GM08714 (cell line): Measurements from ENCODE around the gene SPATA18.

Experiments used
- H3K4me3 ChIP-seq: fragments of 200-500 bp; sonication (Bioruptor generic); 2 replicates; pipeline ENCODE4 v1.5.1; 2014; ENCODE audit warnings: mild to moderate bottlenecking, low read length, inconsistent platforms
- ZNF274 ChIP-seq: IDR thresholded peaks from 2 replicates; pipeline ENCODE4 v1.6.1; 2012; ENCODE audit warnings: mild to moderate bottlenecking, low read depth, low read length

SPATA18 gene, protein sequence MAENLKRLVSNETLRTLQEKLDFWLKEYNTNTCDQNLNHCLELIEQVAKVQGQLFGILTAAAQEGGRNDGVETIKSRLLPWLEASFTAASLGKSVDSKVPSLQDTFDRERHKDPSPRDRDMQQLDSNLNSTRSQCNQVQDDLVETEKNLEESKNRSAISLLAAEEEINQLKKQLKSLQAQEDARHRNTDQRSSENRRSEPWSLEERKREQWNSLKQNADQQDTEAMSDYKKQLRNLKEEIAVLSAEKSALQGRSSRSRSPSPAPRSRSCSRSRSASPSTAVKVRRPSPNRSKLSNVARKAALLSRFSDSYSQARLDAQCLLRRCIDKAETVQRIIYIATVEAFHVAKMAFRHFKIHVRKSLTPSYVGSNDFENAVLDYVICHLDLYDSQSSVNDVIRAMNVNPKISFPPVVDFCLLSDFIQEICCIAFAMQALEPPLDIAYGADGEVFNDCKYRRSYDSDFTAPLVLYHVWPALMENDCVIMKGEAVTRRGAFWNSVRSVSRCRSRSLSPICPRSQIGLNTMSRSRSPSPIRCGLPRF

DNA sequence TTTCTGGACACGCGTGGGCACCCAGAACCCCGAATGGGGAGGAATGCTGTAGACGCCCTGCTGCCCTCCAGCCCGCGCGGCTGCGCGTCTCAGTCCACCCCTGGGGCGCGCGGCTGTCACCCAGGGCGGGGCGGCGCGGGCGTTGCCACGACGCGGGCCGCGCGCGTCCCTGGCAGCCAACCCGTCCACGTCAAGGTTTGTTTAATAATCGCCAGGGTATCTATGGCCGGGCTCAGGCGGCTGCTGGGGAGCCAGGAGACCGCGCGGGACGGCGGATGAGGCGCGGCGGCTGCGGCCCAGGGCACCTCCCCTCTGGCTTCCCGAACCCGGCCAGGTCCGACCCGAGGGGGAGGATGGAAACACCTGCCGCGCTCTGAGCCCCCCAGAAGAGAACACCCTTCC lies at the start of gene SPATA18:
Gene SPATA18 (plus strand): TSS at position 92 of the 402 bp plus-strand sequence. CDS start 401 bp downstream, outside the sequence.
- peak within 1 kb of the TSS; percentile 66 for H3K4me3 ChIP-seq
- TF ChIP-seq ZNF274 = no peak

DNA sequence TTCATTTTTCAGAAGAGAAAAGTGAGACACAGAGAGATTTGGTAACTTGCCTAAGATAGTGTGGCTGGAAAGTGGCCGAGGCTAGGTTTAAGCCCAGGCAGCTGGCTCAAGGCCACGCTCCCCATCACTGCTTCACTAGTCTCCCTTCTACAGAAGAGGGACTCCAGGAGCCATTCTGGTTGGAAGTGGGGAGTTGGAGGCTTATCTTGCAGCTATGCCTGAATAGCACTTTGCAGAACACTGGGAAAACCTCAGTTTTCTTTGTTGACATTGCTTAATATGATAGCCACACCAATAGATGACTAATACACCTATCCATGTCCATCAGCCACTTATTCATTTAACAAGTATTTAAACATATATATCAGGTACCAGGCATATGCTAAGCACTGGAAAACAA lies 49.5 kb upstream of the SPATA18 start:
- no peak overlapping the region for H3K4me3 ChIP-seq
- TF ChIP-seq ZNF274 = no peak

DNA sequence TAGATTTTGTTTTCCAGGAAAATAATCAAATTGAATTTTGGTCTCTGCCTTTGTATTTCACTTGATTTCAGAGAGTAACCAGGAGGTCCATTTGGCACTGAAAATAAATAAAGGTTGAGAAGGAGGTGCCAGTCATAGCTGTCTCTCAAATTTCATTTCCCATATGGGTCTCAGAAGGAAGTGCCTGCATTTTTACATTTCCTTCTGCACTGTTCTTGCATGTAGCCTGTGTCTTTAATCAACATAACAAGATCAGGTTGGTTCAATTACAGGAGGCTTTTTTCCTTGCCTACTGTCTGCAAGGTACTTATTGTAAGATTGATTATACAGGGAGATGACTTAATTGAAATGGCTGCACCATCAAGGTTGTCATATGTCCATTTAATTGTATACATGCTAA lies 46.7 kb upstream of the SPATA18 start:
- no peak for TF ChIP-seq ZNF274

DNA sequence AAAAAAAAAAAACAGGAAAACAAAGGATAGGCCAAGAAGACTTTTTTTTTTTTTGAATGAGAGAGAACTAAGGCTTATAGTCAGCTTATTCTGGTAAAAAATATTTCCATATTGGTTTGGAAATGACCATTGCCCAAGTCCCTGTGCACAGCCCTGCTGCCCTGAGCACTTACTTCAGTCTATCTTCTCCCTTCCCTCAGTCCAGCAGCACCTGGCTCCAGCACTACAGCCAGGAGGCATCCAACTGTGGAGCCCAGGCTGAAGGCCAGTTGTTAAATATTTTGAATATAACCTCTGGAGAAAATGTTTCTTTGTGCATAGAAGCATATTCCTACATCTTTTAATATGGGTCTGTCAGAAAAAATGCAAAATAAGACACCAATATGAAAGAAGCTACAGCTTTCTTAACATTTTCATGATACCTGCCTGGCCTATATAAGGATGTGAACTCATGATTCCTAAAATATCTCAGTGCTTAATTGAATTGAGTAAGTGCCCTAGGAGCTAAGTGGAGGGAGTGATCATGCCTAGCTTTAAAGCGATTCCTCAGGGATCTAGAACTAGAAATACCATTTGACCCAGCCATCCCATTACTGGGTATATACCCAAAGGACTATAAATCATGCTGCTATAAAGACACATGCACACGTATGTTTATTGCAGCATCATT lies 45.4 kb upstream of the SPATA18 start:
- no peak for TF ChIP-seq ZNF274
- no peak overlapping the region for H3K4me3 ChIP-seq

More for the DNA sequence above, 46.7 kb upstream of the SPATA18 start:
- H3K4me3 ChIP-seq = no peak overlapping the region

DNA sequence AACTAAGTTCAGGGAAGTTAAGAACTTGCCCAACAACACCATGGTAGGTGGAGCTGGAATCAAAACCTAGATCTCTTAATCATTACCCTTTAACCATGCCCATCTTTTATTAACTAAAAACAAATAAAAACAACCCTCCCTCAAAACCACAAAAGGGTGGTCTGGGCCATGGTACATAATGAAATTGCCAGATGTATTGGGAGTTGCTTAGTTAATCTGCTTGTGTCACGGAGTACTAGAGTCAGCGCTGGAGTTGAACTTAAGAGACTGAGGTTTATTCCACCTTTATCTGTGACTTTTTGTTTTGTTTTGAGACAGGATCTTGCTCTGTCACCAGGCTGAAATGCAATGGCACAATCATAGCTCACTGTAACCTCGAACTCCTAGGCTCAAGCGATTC lies 44.2 kb upstream of the SPATA18 start:
- TF ChIP-seq ZNF274 = no peak
- no peak overlapping the region for H3K4me3 ChIP-seq

DNA sequence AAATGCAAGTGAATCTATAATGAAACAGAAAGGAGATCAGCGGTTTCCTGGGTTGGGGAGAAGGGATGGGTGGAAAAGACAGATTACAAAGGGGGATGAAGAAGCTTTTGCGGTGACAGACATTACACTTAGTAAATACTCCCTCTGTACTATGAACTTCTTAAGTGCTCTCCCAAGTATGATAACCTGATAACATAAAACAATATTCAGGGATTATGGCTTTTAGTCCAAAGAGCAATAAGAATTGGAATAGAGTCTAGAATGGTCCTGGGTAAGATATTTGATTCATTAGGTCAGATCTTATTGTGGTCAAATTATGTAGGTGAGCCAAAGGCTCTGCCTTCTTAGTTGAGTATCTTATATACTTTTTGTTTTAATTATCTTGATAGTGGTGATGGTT lies 40.1 kb upstream of the SPATA18 start:
- no peak for TF ChIP-seq ZNF274
- H3K4me3 ChIP-seq = no peak overlapping the region

DNA sequence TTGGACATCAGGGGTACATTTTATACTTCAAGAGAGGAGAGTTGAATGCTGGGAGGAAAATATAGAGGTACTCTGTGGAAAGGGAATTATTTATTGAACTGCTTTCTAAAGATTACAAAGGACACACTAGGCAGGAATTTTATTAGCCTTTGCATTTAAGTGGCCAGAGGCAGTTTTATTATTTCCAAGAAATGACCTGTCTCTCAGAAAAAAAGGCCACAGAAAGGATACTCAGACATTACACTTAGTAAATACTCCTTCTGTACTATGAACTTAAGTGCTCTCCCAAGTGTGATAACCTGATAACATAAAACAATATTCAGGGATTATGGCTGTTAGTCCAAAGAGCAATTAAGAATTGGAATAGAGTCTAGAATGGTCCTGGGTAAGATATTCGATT lies 38.5 kb upstream of the SPATA18 start:
- no peak for TF ChIP-seq ZNF274
- no peak overlapping the region for H3K4me3 ChIP-seq

DNA sequence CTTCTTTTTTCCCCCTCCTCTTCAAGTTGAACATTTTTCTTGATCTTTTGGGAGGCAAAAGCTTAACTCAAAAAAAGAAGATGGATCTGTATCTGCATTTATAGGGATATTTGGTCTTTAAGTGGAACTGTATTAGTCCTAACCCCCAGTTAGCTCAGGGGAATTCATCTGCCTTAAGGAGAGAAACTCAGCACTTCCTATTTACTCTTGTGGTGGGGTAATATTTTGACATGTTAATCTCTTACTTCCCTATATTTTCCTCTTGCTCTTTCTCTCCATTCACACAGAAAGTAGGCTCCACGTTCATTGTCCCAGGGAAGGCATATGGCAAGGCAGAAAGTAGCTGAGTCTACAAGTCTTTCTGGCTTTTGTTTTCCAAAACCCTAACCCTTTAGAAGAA lies 36.2 kb upstream of the SPATA18 start:
- no peak for TF ChIP-seq ZNF274
- H3K4me3 ChIP-seq = no peak overlapping the region

DNA sequence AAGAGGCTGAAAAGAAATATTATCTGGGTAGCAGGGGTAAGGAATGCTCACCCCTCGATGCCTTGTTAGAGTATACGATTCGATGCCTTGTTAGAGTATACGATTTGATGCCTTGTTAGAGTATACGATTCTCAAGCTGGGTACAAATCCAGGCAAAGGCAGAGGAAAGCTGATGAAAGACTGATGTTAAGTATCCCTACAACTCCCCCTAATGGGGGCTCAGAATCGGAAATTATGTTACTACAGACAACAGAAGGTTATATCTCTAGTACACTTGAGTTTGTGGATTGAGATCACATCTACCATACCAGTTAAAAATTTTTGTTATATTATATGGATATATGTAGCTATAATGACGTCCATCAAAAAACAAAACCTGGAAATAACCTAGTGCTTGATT lies 35.7 kb upstream of the SPATA18 start:
- TF ChIP-seq ZNF274 = no peak
- H3K4me3 ChIP-seq = no peak overlapping the region

DNA sequence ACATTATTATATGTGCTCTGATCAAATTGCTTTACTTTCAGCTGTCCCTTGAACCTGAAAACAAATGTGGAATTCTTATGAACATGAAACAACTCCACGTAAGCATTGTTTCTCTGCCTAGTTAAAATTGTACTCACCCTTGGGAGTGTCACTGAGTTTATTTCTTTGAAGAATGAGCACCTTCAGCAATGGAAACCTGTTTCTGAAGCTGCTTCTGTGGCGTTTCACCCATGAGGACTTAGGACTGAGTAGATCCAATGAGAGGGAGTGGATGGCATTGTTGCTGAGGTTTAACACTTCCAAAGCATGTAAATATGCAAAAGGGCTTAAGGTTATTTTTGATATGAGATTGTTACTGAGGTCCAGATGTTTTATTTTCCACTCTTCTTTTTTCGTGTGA lies 34.1 kb upstream of the SPATA18 start:
- TF ChIP-seq ZNF274 = no peak
- H3K4me3 ChIP-seq = no peak overlapping the region

DNA sequence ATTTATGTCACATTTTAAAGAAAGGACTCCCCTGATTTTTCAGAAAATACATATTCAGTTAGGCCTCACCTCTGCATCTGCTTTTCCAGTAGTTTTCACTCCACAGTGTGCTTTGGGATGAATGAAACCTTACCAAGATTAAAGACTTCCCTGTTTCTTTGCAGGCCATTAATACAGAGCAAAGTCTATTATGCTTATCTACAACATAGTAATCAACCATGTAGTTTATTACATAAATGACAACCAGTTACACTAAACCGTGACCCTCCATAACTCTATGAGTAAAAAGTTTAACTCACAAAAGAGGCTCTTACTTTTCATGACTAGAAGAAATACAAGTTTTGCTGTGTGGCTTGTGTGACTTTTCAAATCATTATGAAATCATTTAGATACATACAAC lies 33.3 kb upstream of the SPATA18 start:
- no peak overlapping the region for H3K4me3 ChIP-seq
- TF ChIP-seq ZNF274 = no peak

DNA sequence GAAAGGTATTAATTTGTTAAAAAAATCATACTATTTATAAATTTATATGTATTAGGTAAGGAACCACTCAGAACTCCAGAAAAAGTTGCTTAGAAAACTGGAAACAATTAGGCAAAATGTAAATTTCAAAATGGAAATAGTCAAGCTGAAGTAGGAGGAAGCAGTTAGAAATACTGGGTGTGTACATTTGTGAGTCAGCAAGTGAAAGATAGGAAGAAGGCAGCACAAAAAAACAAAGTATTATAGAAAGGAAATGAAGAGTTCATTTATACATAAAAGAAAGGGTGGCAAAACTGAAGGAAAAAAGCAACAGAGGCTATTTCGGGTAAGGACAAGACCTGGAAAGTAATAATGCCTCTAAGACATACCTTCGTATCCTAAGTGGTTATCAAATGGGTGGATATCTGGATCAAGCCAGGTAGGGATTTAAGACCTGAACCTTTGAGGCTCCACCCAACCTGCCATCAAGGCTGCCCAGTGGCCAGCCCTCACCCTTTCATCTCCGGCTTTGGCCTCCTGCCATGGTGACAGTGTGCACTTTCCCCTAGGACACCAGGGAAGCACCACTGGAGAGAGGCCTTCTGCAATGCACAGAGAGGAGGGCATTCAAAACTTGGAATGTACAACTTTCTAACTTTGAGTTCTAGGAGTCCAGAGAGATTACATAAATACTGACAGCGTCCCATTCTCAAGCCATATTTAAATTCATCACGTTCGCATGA lies 31.0 kb upstream of the SPATA18 start, which contains the start of gene LRRC66:
Gene LRRC66 (minus strand): TSS at position 428 of the 722 bp plus-strand sequence. CDS start 2,750 bp downstream, outside the sequence.
- no peak for TF ChIP-seq ZNF274
- H3K4me3 ChIP-seq = no peak within 1 kb of the TSS

DNA sequence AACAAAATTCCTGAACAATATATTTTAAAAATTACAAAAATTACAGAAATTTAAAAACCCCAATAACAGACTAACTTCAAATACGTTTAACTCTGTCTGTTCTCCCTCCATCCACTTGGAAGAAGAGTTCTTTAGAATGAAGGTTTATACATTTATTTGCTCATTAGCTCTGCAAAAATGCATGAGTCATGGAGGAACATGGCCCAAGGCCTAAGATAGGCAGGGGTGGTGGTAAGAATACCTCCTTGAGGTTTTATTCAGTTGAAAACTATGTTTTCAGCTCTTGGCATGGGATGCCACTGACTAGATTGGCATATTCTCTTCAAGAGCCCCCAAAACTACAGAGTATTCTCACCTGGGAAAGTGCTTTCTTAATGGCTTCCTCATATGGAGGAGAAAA lies 22.1 kb upstream of the SPATA18 start:
- TF ChIP-seq ZNF274 = no peak
- H3K4me3 ChIP-seq = no peak overlapping the region

DNA sequence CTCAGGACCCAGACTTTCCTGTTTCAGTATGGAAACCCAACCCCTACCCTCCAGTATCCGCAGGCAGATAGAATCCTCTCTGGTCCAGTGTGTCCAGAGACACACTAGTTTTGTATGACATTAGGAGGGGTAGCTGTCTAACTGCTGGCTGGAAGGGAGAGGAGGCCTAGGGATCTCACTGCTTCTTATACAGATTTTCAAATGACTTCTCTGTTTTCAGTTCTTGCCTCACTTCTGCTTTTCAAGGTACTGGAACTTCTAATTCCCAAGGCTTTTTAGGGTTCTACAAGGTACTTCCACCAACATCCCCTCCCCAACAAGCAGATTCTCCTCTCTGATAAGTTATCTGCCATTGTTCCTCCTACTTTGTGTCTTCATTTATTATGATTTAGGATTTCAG lies 19.1 kb upstream of the SPATA18 start:
- no peak overlapping the region for H3K4me3 ChIP-seq
- no peak for TF ChIP-seq ZNF274
